Activated T-helper 17 cell treated with anti-CD3 and anti-CD28 coated beads, Interleukin-2, amount 50 U/mL, for 72 hours (primary cell): Measurements from ENCODE around the gene APOC3. TPM values are rescaled to one million over a fixed set of nuclear protein-coding genes. Genes with fewer than 3 reads are reported as not detected.

Experiments
- ATAC-seq: fragments of 150-1000 bp; cut with Tn5 transposase; replicated peaks from 2 replicates; pipeline ENCODE4 v1.10.0; 2021; ENCODE audit warnings: mild to moderate bottlenecking, moderate library complexity
- H3K27ac Mint-ChIP-seq: one replicate; pipeline ENCODE4 v1.8.0; 2022; ENCODE audit warnings: mixed read lengths
- H3K27me3 Mint-ChIP-seq: one replicate; pipeline ENCODE4 v1.8.0; 2022; ENCODE audit warnings: mixed read lengths
- H3K36me3 Mint-ChIP-seq: one replicate; pipeline ENCODE4 v1.8.0; 2022; ENCODE audit warnings: low read depth, mild to moderate bottlenecking, mixed read lengths
- H3K4me1 Mint-ChIP-seq: one replicate; pipeline ENCODE4 v1.8.0; 2022; ENCODE audit warnings: mixed read lengths
- H3K4me3 Mint-ChIP-seq: one replicate; pipeline ENCODE4 v1.8.0; 2022; ENCODE audit warnings: mild to moderate bottlenecking, mixed read lengths
- H3K9me3 Mint-ChIP-seq: one replicate; pipeline ENCODE4 v1.8.0; 2022; ENCODE audit warnings: mixed read lengths
- total RNA-seq, 2 donors: library from RNA; stranded (reverse); gene quantifications; one replicate each; pipeline ENCODE4 v1.2.3, GENCODE V29; 2022

APOC3 gene
- total RNA-seq, 2 donors from 2014 or later = not detected

- ATAC-seq = peak; percentile 88
- no peaks in the 10 kb centered on the region for H3K9me3 Mint-ChIP-seq
- peaks cover 26% of the 10 kb centered on the region for H3K4me1 Mint-ChIP-seq
- peak overlapping the region; percentile 13 for H3K27ac Mint-ChIP-seq
- no peaks in the 10 kb centered on the region for H3K27me3 Mint-ChIP-seq
- H3K4me3 Mint-ChIP-seq = no peak overlapping the region
- H3K36me3 Mint-ChIP-seq = peaks cover 100% of the 10 kb centered on the region
These were observed 31.8 kb downstream of the APOC3 start for GRCh38 chr11:116861539-116861938.

GRCh38 chr11:116862185-116862584 is 32.5 kb downstream of the APOC3 start:
- Mint-ChIP-seq H3K27me3 (no peaks in the 10 kb centered on the region), H3K9me3 (no peaks in the 10 kb centered on the region), H3K36me3 (peaks cover 100% of the 10 kb centered on the region), H3K27ac (no peak overlapping the region), H3K4me3 (no peak overlapping the region), H3K4me1 (peaks cover 21% of the 10 kb centered on the region)
- no peak for ATAC-seq

GRCh38 chr11:116862951-116863350 is 33.2 kb downstream of the APOC3 start:
- H3K27ac Mint-ChIP-seq = no peak overlapping the region
- peaks cover 19% of the 10 kb centered on the region for H3K4me1 Mint-ChIP-seq
- no peak overlapping the region for H3K4me3 Mint-ChIP-seq
- peaks cover 100% of the 10 kb centered on the region for H3K36me3 Mint-ChIP-seq
- no peaks in the 10 kb centered on the region for H3K9me3 Mint-ChIP-seq
- H3K27me3 Mint-ChIP-seq = no peaks in the 10 kb centered on the region
- no peak for ATAC-seq

- Mint-ChIP-seq H3K4me3 (no peak overlapping the region), H3K4me1 (peaks cover 15% of the 10 kb centered on the region), H3K9me3 (no peaks in the 10 kb centered on the region), H3K27ac (peak overlapping the region; percentile 45), H3K27me3 (no peaks in the 10 kb centered on the region), H3K36me3 (peaks cover 100% of the 10 kb centered on the region)
- ATAC-seq = no peak
These were observed 34.8 kb downstream of the APOC3 start for GRCh38 chr11:116864531-116864930.

GRCh38 chr11:116865696-116866095 is 36.0 kb downstream of the APOC3 start:
- peak overlapping the region; percentile 11 for H3K27ac Mint-ChIP-seq
- no peaks in the 10 kb centered on the region for H3K27me3 Mint-ChIP-seq
- H3K36me3 Mint-ChIP-seq = peaks cover 100% of the 10 kb centered on the region
- H3K9me3 Mint-ChIP-seq = no peaks in the 10 kb centered on the region
- H3K4me3 Mint-ChIP-seq = no peak overlapping the region
- no peak for ATAC-seq
- peaks cover 15% of the 10 kb centered on the region for H3K4me1 Mint-ChIP-seq

- Mint-ChIP-seq H3K36me3 (peaks cover 100% of the 10 kb centered on the region), H3K27ac (peak overlapping the region; percentile 38), H3K4me3 (no peak overlapping the region), H3K4me1 (peaks cover 11% of the 10 kb centered on the region), H3K27me3 (no peaks in the 10 kb centered on the region), H3K9me3 (no peaks in the 10 kb centered on the region)
- no peak for ATAC-seq
These were observed 37.2 kb downstream of the APOC3 start for GRCh38 chr11:116866804-116867455.

- H3K4me1 Mint-ChIP-seq = peaks cover 11% of the 10 kb centered on the region
- H3K27ac Mint-ChIP-seq = no peak overlapping the region
- H3K9me3 Mint-ChIP-seq = no peaks in the 10 kb centered on the region
- H3K4me3 Mint-ChIP-seq = no peak overlapping the region
- H3K36me3 Mint-ChIP-seq = peaks cover 100% of the 10 kb centered on the region
- ATAC-seq = no peak
- H3K27me3 Mint-ChIP-seq = no peaks in the 10 kb centered on the region
These were observed 37.9 kb downstream of the APOC3 start for GRCh38 chr11:116867619-116868018.

GRCh38 chr11:116868066-116868465 is 38.4 kb downstream of the APOC3 start:
- Mint-ChIP-seq H3K27ac (no peak overlapping the region), H3K9me3 (no peaks in the 10 kb centered on the region), H3K4me3 (no peak overlapping the region), H3K4me1 (peaks cover 11% of the 10 kb centered on the region), H3K36me3 (peaks cover 100% of the 10 kb centered on the region), H3K27me3 (no peaks in the 10 kb centered on the region)
- no peak for ATAC-seq

- ATAC-seq = no peak
- H3K9me3 Mint-ChIP-seq = no peaks in the 10 kb centered on the region
- H3K4me3 Mint-ChIP-seq = no peak overlapping the region
- H3K4me1 Mint-ChIP-seq = peaks cover 11% of the 10 kb centered on the region
- peaks cover 100% of the 10 kb centered on the region for H3K36me3 Mint-ChIP-seq
- H3K27ac Mint-ChIP-seq = peak overlapping the region; percentile 53
- no peaks in the 10 kb centered on the region for H3K27me3 Mint-ChIP-seq
These were observed 39.9 kb downstream of the APOC3 start for GRCh38 chr11:116869610-116870009.

GRCh38 chr11:116870054-116870453 is 40.3 kb downstream of the APOC3 start:
- H3K36me3 Mint-ChIP-seq = peaks cover 100% of the 10 kb centered on the region

GRCh38 chr11:116871248-116871647 is 41.5 kb downstream of the APOC3 start:
- Mint-ChIP-seq H3K4me1 (peaks cover 6% of the 10 kb centered on the region), H3K27me3 (no peaks in the 10 kb centered on the region), H3K4me3 (no peak overlapping the region), H3K36me3 (peaks cover 100% of the 10 kb centered on the region), H3K9me3 (no peaks in the 10 kb centered on the region), H3K27ac (peak overlapping the region; percentile 53)
- no peak for ATAC-seq

More at GRCh38 chr11:116870054-116870453, 40.3 kb downstream of the APOC3 start:
- peak overlapping the region; percentile 53 for H3K27ac Mint-ChIP-seq
- ATAC-seq = peak; percentile 21
- H3K9me3 Mint-ChIP-seq = no peaks in the 10 kb centered on the region
- no peak overlapping the region for H3K4me3 Mint-ChIP-seq
- H3K4me1 Mint-ChIP-seq = peaks cover 11% of the 10 kb centered on the region
- no peaks in the 10 kb centered on the region for H3K27me3 Mint-ChIP-seq

GRCh38 chr11:116873381-116873780 is 43.7 kb downstream of the APOC3 start:
- peaks cover 92% of the 10 kb centered on the region for H3K36me3 Mint-ChIP-seq
- no peak for ATAC-seq
- H3K27ac Mint-ChIP-seq = no peak overlapping the region
- no peak overlapping the region for H3K4me3 Mint-ChIP-seq
- no peaks in the 10 kb centered on the region for H3K27me3 Mint-ChIP-seq
- peaks cover 5% of the 10 kb centered on the region for H3K4me1 Mint-ChIP-seq
- H3K9me3 Mint-ChIP-seq = no peaks in the 10 kb centered on the region

- H3K27me3 Mint-ChIP-seq = no peaks in the 10 kb centered on the region
- no peaks in the 10 kb centered on the region for H3K9me3 Mint-ChIP-seq
- no peak overlapping the region for H3K27ac Mint-ChIP-seq
- H3K4me3 Mint-ChIP-seq = no peak overlapping the region
- peaks cover 8% of the 10 kb centered on the region for H3K4me1 Mint-ChIP-seq
- peaks cover 88% of the 10 kb centered on the region for H3K36me3 Mint-ChIP-seq
- no peak for ATAC-seq
These were observed 44.5 kb downstream of the APOC3 start for GRCh38 chr11:116874251-116874650.

- Mint-ChIP-seq H3K27me3 (no peaks in the 10 kb centered on the region), H3K9me3 (no peaks in the 10 kb centered on the region), H3K4me3 (no peak overlapping the region), H3K4me1 (peaks cover 13% of the 10 kb centered on the region), H3K27ac (peak overlapping the region; percentile 57), H3K36me3 (peaks cover 84% of the 10 kb centered on the region)
- no peak for ATAC-seq
These were observed 45.5 kb downstream of the APOC3 start for GRCh38 chr11:116875194-116875593.

- H3K4me1 Mint-ChIP-seq = peaks cover 19% of the 10 kb centered on the region
- peaks cover 84% of the 10 kb centered on the region for H3K36me3 Mint-ChIP-seq
- no peak overlapping the region for H3K4me3 Mint-ChIP-seq
- ATAC-seq = no peak
- H3K9me3 Mint-ChIP-seq = no peaks in the 10 kb centered on the region
- H3K27me3 Mint-ChIP-seq = no peaks in the 10 kb centered on the region
- no peak overlapping the region for H3K27ac Mint-ChIP-seq
These were observed 46.9 kb downstream of the APOC3 start for GRCh38 chr11:116876656-116877055.
